IPS-20b (cell line): Measurements from ENCODE around the gene PRKAB1.

ENCODE experiments used
- H3K27ac ChIP-seq: one replicate; pipeline ENCODE4 v1.5.1; 2013; ENCODE audit warnings: low read length
- H3K27me3 ChIP-seq: 2 replicates; pipeline ENCODE4 v1.6.1; 2013; ENCODE audit warnings: mild to moderate bottlenecking, low read length, inconsistent platforms; ENCODE audit not compliant: insufficient read depth
- H3K36me3 ChIP-seq: 2 replicates; pipeline ENCODE4 v1.6.1; 2013; ENCODE audit warnings: low read depth, mild to moderate bottlenecking, inconsistent platforms, low read length, moderate library complexity; ENCODE audit not compliant: insufficient read depth
- H3K4me1 ChIP-seq: 2 replicates; pipeline ENCODE4 v1.6.1; 2013; ENCODE audit warnings: mild to moderate bottlenecking, control low read depth, inconsistent platforms, low read length, moderate library complexity; ENCODE audit not compliant: insufficient read depth
- H3K4me3 ChIP-seq: 2 replicates; pipeline ENCODE4 v1.5.1; 2013; ENCODE audit warnings: mild to moderate bottlenecking, low read length, inconsistent platforms
- H3K9ac ChIP-seq: 2 replicates; pipeline ENCODE4 v1.6.1; 2013; ENCODE audit warnings: low read depth, mild to moderate bottlenecking, inconsistent platforms, low read length, moderate library complexity
- H3K9me3 ChIP-seq: 2 replicates; pipeline ENCODE4 v1.6.1; 2013; ENCODE audit warnings: mild to moderate bottlenecking, low read depth, low read length, inconsistent platforms; ENCODE audit not compliant: insufficient read depth

PRKAB1 gene

GRCh38 chr12:119678459-119678858 is 10.5 kb downstream of the PRKAB1 start:
- no peaks in the 10 kb centered on the region for H3K27me3 ChIP-seq
- H3K27ac ChIP-seq, result no peak overlapping the region
- H3K9me3 ChIP-seq, result no peaks in the 10 kb centered on the region
- peaks cover 92% of the 10 kb centered on the region for H3K36me3 ChIP-seq
- H3K4me3 ChIP-seq, result no peak overlapping the region
- no peak overlapping the region for H3K9ac ChIP-seq
- H3K4me1 ChIP-seq, result no peaks in the 10 kb centered on the region

- H3K36me3 ChIP-seq, result peaks cover 86% of the 10 kb centered on the region
- no peak overlapping the region for H3K4me3 ChIP-seq
- no peaks in the 10 kb centered on the region for H3K9me3 ChIP-seq
- H3K27me3 ChIP-seq, result no peaks in the 10 kb centered on the region
- H3K27ac ChIP-seq, result no peak overlapping the region
- H3K9ac ChIP-seq, result no peak overlapping the region
- no peaks in the 10 kb centered on the region for H3K4me1 ChIP-seq
These were observed 11.1 kb downstream of the PRKAB1 start for GRCh38 chr12:119679081-119679480.

GRCh38 chr12:119679490-119679889 is 11.6 kb downstream of the PRKAB1 start:
- Histone ChIP-seq H3K4me3 (no peak overlapping the region), H3K9ac (no peak overlapping the region), H3K4me1 (no peaks in the 10 kb centered on the region), H3K9me3 (no peaks in the 10 kb centered on the region), H3K36me3 (peaks cover 82% of the 10 kb centered on the region), H3K27me3 (no peaks in the 10 kb centered on the region), H3K27ac (no peak overlapping the region)

- Histone ChIP-seq H3K27me3 (no peaks in the 10 kb centered on the region), H3K27ac (no peak overlapping the region), H3K4me1 (no peaks in the 10 kb centered on the region), H3K36me3 (peaks cover 66% of the 10 kb centered on the region), H3K9me3 (no peaks in the 10 kb centered on the region), H3K4me3 (no peak overlapping the region), H3K9ac (no peak overlapping the region)
These were observed 13.2 kb downstream of the PRKAB1 start for GRCh38 chr12:119681111-119681510.

GRCh38 chr12:119681728-119682638 is 14.1 kb downstream of the PRKAB1 start:
- Histone ChIP-seq H3K9ac (no peak overlapping the region), H3K4me1 (no peaks in the 10 kb centered on the region), H3K27me3 (no peaks in the 10 kb centered on the region), H3K36me3 (peaks cover 64% of the 10 kb centered on the region), H3K27ac (no peak overlapping the region), H3K9me3 (no peaks in the 10 kb centered on the region), H3K4me3 (no peak overlapping the region)

DNA sequence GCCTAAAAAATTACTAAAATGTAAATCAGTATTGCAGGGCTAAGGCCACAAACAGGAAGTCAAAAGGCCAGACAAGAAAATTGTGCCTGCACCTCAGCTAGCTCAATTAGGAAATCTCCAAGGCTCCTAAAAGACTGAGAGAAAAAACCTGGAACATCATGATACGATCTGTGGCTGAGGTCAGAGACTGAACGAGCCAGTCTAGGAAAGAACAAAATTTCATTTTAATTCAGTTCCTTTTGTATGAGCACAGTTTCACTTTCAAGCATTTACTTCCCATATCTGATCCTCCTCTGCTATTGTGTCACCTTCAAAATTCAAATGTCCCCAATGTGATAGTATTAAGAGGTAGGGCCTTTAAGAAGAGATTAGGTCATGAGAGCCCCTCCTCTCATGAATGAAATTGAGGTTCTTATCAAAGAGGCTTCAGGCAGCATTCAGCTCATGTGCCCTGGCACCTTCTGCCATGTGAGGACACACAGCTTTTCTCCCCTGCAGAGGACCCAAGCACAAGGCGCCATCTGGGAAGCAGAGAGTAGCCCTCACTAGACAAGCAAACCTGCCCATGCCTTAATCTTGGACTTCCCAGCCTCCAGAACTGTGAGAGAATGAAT is 14.8 kb downstream of the PRKAB1 start:
- no peaks in the 10 kb centered on the region for H3K27me3 ChIP-seq
- H3K27ac ChIP-seq, result no peak overlapping the region
- no peak overlapping the region for H3K4me3 ChIP-seq
- no peak overlapping the region for H3K9ac ChIP-seq
- no peaks in the 10 kb centered on the region for H3K4me1 ChIP-seq
- no peaks in the 10 kb centered on the region for H3K9me3 ChIP-seq
- peaks cover 66% of the 10 kb centered on the region for H3K36me3 ChIP-seq

DNA sequence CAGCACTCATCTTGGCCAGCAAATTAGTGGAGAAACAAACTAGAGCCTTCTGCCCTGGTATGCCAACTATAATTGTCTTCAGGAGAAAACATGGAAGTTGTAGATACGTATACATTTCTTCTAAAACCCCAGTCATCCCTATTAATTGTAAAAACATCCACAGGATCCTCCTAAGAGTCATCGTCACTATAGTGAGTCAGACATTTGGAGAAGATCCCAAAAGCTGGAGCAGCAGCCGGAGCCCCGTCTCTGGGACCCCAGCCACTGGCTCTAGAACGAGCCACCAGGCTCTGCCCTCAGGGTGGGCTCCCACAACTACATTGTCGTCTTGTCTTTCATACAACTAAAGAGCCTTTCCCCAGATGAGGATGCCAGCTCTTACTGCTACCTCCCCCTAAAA is 15.5 kb downstream of the PRKAB1 start:
- Histone ChIP-seq H3K4me1 (no peaks in the 10 kb centered on the region), H3K27me3 (no peaks in the 10 kb centered on the region), H3K9me3 (no peaks in the 10 kb centered on the region), H3K9ac (no peak overlapping the region), H3K27ac (no peak overlapping the region), H3K4me3 (no peak overlapping the region), H3K36me3 (peaks cover 66% of the 10 kb centered on the region)

- no peak overlapping the region for H3K27ac ChIP-seq
- no peaks in the 10 kb centered on the region for H3K4me1 ChIP-seq
- no peak overlapping the region for H3K9ac ChIP-seq
- H3K27me3 ChIP-seq, result no peaks in the 10 kb centered on the region
- H3K4me3 ChIP-seq, result no peak overlapping the region
- H3K9me3 ChIP-seq, result no peaks in the 10 kb centered on the region
- H3K36me3 ChIP-seq, result peaks cover 64% of the 10 kb centered on the region
These were observed 15.9 kb downstream of the PRKAB1 start for GRCh38 chr12:119683816-119684215.

DNA sequence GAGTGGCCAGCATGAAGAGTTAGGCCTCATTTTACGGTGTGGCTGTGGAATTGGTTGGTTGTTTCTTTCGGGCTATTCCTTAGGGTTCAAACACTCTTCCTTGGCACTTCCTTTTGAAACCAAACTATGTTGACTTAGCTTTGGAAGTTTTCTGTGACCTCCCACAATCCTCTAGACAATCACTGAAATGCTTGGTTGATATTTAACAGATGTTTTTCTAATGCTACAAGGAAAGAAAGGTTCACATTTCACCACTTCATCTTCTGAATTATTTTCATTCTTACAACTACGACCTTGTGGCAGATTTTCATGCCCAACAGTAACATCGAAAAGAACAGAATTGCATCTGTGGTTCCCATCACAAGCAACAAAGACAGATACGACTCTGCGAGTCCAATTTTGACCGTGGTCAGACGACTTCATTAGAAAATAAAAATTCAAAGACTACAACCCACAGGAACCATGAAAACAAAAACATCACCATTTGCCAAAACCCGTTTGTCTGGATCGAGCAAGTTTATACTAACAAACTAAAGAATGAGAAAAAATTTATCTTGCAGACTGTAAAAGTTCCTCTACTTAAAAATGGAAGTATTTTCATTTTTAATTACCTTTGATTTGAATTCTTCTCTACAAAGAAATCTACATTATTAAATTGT is 16.9 kb downstream of the PRKAB1 start:
- peaks cover 59% of the 10 kb centered on the region for H3K36me3 ChIP-seq
- H3K27ac ChIP-seq, result no peak overlapping the region

DNA sequence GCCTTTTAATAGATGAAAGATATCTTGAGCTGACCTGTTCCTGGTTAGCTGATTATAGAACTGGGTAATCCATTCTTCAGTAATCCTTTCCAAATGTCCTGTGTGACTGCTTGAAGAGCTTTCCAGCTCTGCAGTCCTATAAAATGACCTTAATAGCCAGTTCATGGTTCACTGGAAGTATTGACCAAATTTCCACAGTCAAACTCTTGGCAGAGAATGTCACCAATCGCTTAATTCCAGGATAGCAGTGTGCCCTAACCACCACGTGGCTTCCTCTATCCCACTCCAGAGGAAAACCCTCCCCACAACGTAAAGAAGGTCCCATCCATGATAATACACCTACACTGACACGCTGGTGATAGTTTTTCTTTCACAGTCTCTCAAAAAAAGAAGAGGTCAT is 17.4 kb downstream of the PRKAB1 start:
- H3K27ac ChIP-seq, result no peak overlapping the region
- H3K9ac ChIP-seq, result no peak overlapping the region
- H3K4me1 ChIP-seq, result no peaks in the 10 kb centered on the region

More for the DNA sequence above, 16.9 kb downstream of the PRKAB1 start:
- no peaks in the 10 kb centered on the region for H3K4me1 ChIP-seq
- H3K27me3 ChIP-seq, result no peaks in the 10 kb centered on the region
- H3K9ac ChIP-seq, result no peak overlapping the region
- no peaks in the 10 kb centered on the region for H3K9me3 ChIP-seq
- no peak overlapping the region for H3K4me3 ChIP-seq

GRCh38 chr12:119686355-119686754 is 18.4 kb downstream of the PRKAB1 start:
- no peaks in the 10 kb centered on the region for H3K27me3 ChIP-seq
- H3K9me3 ChIP-seq, result no peaks in the 10 kb centered on the region
- no peak overlapping the region for H3K27ac ChIP-seq
- peaks cover 53% of the 10 kb centered on the region for H3K36me3 ChIP-seq
- no peaks in the 10 kb centered on the region for H3K4me1 ChIP-seq
- H3K9ac ChIP-seq, result no peak overlapping the region
- no peak overlapping the region for H3K4me3 ChIP-seq

More for the DNA sequence above, 17.4 kb downstream of the PRKAB1 start:
- Histone ChIP-seq H3K36me3 (peaks cover 59% of the 10 kb centered on the region), H3K4me3 (no peak overlapping the region), H3K27me3 (no peaks in the 10 kb centered on the region), H3K9me3 (no peaks in the 10 kb centered on the region)
